Endometrial microvascular endothelial cells (primary cell): ENCODE measurements around the gene GGNBP2. TPM values are rescaled to one million over a fixed set of nuclear protein-coding genes. Genes with fewer than 3 reads are reported as not detected.
"Not testable (repeated sequence)": the region's sequence is repeated elsewhere in the genome, so short reads cannot be mapped to it uniquely, and the experiment has no call there.

Experiments
- in situ Hi-C: cut with HindIII; loops from 2 replicates; pipeline ENCODE4 v1.10.0; 2017; ENCODE audit warnings: low sequenced_read_pairs, low pct_unique_long_range_greater_than_20kb; ENCODE audit errors: inconsistent ontology term
- total RNA-seq: library from RNA; depleted of rRNA; stranded (reverse); fragments of >200 nt; gene quantifications from one replicate; pipeline ENCODE4 v1.2.3, GENCODE V29; 2015; ENCODE audit errors: inconsistent ontology term

The GGNBP2 gene, protein sequence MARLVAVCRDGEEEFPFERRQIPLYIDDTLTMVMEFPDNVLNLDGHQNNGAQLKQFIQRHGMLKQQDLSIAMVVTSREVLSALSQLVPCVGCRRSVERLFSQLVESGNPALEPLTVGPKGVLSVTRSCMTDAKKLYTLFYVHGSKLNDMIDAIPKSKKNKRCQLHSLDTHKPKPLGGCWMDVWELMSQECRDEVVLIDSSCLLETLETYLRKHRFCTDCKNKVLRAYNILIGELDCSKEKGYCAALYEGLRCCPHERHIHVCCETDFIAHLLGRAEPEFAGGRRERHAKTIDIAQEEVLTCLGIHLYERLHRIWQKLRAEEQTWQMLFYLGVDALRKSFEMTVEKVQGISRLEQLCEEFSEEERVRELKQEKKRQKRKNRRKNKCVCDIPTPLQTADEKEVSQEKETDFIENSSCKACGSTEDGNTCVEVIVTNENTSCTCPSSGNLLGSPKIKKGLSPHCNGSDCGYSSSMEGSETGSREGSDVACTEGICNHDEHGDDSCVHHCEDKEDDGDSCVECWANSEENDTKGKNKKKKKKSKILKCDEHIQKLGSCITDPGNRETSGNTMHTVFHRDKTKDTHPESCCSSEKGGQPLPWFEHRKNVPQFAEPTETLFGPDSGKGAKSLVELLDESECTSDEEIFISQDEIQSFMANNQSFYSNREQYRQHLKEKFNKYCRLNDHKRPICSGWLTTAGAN
- total RNA-seq = 19.8 TPM

DNA sequence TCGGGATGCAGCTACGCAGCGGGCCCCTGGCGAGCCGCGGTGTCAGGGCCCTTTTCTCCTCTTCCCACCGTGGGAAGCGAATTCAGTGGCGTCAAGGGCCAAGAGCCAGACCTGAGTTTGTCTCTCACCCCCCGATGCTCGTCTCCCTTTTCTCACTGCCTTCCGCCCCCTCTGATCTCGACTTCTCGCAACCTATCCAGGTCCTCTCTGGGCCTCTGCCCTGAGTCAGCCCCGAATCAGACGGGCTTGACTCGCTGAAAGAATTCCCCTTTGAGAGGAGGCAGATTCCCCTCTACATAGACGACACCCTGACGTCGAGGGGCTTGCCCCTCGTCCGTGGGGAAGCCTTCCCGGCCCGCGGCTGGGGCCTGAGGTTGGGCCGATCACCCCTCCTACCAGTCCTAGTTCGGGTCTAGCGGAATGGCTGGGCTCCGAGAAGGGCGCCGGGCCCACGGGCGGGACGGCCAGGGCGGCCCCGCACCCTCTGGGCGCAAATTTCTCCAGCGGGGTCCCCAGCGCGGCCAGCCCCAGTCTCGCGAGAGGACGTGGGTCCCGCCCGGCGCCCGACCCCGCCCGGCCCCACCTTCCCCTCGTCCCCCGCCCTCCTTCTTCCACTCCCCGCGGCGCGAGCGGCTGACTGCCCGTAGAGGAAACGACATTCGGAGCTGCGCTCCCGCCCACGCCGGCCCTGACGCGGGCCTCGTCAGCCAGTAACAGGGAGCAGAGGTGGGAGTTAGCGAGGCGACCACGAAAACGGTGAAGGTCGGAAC lies at the start of gene GGNBP2:
GGNBP2 (plus strand) TSS at position 613 of the 770 bp plus-strand sequence. CDS start 806 bp downstream, outside the sequence.
- in situ Hi-C loops = no loop called here

DNA sequence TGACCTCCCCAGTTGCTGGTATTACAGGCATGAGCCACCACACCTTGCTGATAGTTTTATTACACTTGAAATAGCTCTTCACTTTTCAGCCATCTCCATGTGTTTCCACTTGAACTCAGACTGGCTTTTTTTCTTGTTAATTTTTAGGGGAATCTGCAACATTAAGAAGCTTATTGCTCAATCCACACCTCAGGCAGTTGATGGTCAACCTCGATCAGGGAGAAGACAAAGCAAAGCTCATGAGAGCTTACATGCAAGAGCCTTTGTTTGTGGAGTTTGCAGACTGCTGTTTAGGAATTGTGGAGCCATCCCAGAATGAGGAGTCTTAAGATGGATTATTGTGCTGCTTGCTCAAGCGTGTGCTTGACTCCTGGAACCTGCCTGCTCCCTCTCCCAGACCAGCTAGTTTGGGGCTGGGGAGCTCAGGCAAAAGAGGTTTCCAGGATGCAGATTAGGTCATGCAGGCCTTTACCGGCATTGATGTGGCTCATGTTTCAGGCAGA lies 49.6 kb upstream of the GGNBP2 start:
- in situ Hi-C loops = no loop called here

DNA sequence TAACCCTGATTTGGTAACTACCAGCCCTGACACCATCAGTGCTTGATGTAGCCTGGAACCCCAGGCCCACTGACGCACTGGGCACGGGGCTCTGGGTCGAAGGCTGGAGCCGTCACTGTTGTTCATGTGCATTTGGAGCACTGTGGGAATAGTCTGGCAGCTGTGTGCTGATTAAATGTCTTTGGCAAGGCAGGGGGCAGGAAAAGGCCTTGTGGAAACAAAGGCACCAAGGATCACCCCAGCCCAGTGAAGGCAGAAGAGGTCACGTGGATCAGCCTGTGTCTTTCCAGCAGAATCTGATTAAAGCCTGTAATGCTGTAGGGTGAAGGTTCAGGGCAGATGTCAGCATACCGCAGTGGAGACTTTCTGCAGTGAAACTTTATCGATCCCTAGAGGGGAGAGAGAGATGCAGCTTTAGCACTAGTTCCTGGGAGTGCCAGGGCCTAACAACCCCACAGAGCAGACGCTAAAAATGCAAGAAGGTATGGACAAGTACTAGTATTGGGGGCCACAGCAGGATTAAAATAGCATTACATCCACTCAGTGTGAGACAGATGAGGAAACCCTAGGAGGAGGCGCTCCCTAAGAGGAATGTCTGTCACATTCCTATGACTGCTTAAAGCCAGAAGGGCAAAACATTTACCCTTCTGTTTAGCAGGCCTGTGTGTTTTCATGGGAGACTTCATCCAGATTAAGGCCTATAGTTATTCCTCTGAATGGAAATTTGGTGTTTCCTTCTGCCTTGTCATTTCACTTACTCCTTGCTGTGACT lies 48.5 kb upstream of the GGNBP2 start:
- in situ Hi-C loops = no loop called here

DNA sequence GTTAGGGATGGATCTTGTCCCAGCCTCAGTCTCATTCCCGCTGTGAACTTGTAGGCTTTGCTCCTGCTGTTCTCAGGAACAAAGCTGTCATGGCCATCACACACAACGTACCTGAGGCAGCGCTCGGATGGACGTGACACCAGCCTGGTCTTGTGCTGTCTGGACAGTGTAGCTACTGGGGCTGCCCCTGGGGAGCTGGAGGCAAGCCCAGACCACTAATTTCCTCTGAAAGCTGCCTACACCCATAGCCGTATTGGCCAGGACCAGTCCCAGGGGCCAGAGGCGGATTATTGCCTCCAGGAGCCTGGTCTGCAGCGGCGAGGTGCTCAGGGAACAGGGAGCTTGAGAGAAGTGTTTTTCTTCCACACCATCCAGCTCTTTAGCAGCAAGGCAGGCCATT lies 46.6 kb upstream of the GGNBP2 start:
- in situ Hi-C loops = no loop called here

DNA sequence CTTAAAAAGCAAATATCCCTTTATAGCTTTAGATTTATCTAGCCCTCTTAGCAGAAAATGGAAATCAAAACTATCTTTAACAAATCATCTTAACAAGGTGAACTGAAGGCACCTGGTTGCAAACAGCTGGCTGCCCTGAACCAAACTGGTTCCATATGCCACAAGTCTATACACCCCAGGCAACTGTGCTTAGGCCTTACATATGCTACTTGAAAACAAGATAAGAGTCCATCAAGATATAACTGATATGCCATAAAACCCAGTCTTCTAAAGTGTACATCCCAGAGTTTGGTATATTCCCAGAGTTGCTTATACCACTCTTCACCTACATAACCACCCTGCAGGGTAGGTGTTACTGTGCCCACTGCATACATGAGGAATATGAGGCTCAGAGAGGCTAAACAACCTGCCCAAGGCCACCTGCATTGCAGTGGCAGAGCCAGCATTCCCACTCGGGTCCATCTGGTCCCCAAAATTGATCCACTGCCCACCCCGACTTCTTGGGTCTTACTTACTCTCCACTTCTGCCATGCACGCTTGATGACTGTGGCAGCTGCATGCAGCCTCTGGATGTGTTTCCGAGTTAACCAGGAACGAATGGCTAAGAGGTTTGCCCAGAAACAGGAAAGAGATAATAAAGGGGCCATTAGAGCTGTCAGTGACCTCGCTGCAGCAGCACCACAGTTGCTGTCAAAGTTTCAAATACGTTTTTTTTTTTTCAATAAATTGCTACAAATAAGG lies 46.0 kb upstream of the GGNBP2 start:
- in situ Hi-C loops = no loop called here

DNA sequence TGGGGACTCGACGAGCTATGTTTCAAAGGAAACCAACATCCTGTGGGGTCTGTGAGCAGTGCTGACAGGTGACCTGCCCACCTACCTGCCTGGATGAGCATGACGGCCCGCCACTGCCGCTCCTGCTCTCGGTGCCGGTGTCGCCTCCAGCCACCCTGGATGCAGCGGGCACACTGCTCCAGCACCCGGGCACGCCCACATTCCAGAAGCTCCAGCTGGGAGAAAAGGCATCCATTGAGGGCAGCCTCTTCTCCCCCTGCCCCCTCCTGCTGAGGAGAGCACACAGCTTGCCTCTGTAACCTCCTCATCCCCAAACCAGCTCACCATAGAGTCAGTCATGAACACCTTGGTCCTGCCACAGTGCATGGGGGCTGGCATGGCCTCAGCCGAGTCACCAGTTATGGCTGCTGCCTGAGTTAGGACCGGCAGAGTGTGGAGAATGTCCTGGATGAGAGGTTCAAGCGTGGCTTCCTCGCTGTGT lies 43.9 kb upstream of the GGNBP2 start:
- in situ Hi-C loops = no loop called here

DNA sequence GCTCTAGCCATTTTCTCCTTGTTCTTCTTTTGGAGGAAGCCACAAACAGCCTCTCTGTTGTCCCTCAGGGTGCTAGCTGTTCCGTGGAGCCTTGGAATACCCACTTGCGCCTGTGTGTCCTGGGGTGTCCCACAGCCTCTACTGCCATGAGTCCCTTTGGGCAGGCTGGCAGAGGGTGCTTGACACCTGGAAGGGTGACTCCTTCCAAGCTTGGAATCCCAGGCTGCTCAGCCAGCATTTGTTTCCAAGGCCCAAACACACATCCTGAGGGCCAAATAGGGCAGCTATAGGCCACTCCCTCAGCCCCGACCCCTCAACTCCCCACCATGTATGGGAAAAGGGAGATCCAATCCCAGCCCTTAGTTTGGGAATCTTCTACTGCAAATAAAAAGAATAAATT lies 43.4 kb upstream of the GGNBP2 start:
- in situ Hi-C loops = no loop called here

DNA sequence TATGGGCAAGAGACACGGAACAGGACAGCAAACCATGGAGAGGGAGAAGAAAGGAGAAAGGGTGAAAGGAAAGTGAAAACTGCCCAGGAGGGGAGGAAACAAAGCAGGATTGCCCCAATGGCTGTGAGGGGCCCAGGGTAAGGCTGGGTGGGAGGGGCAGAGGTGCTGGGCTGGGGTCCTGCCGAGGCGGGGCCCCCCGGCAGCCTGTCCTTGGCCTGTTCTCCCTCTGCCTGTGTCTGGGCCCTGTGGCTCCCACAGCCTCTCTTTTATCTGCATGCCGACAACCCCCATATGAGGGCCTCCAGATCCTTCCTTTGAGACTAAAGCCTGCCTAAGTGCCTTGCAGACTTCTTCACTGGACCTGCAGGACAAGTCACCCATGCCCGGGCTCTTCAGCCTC lies 42.8 kb upstream of the GGNBP2 start:
- in situ Hi-C loops = no loop called here

DNA sequence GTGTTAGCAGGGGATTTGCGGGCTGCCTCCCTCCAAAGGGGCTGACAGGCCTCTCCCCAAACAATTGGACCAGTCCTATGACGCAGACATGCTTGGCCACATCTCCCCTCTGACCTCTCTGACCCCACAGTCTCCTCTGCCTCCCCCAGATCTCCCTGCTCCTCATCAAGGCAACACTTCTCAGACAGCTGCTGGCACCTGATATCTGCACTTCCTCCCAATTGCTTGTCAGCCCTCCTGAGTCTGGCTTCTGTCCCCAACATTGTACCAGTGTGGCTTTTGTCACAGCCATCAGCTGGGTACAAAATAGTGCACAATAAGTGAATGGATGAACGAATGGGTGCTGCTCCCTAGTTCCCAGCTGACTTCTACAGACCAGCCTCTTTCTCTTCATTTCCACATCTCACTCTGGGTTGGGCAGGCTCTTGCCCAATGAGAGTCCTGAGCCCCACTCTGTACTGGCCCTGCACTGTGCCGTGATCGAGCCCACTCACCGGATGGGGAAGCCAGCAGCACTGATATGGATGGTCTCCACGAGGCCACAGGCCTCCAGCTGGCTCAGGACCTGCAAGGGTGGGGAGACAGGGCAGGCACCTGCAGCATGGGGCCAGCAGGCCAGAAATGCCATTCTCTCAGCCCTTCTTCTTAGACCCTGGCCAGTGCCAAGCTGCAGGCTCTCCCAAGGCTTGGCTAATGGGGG lies 41.1 kb upstream of the GGNBP2 start:
- in situ Hi-C loops = no loop called here

DNA sequence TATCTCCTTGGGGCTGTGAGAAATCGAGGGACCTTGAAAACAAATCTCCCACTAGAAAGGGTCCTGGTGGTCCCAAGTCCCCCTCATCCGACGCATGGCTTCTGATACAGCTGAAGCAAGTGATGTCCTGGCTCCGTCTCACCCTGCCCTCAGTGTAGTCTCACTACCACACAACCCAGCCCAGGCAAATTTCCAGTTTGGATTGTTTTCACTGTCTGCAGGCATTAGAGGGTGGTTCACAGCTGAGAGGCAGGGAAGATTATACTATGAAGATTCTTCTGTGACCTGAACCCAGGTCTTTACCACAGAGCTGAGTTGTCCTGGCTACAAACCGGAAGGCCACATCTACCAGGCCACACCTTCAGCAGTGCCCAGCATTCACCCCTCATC lies 40.6 kb upstream of the GGNBP2 start:
- in situ Hi-C loops = no loop called here

DNA sequence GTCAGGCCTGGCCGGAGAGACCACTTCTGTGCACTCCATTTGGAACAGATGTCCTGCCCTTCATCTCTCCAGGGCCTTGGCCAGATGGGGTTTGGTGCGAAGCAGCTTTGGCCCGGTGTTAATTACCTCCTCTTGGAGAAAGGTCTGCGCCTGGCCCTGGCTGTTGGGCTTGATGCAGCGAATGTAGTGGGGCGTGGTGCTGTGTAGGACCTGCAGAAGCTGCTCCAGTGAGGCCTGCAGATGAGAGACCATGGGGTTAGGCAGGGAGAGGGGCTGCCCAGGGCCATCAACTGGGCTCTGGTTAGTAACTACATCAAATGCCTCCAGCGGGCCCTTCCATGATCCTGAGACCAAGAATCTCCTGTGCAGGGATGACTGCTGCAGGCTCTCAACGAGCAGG lies 39.5 kb upstream of the GGNBP2 start:
- in situ Hi-C loops = no loop called here

DNA sequence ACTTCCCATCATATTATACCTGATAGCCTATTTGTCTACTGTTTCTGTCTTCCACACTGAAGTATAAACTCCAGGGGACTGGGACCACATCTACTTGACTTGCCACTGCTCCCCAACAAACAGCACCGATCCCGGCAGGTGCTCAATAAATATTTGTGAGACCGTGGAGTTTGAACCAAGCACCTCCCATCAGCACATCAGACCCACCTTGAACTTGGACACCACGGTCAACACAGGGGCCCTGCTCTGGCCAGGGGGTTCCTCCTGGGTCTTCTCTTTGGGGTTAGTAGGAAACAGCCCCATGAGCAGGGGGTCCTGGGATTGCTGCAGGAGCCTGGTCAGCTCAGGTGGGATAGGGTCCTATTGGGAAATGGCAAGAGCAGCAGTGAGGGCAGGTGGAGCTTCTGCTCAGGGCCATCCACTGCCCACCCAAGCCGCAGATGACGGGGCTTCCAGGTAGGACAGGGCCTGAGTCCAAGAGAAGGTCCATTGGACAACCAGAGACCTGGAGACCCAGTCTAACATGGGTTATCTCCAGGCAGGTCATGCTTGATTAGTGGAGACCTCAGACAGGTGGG lies 38.4 kb upstream of the GGNBP2 start:
- in situ Hi-C loops = no loop called here

DNA sequence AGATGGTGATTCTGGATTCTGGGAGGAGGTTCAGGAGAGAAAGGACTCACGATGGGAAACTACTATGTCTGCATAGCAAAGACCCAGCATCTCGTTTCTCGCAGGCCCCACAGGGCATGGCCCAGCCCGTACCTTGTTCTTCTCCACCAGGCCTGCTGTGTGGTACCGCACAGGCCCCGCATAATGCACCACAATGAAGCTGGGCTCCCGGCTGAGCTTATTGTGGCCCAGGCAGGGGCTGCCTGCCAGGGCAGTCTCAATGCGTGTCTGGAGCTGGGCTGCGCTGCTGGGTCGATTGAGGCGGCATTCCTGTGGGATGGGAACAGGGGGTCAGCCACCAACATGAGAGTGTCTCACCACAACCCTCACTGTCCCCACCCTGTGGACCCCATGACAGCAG lies 37.9 kb upstream of the GGNBP2 start:
- in situ Hi-C loops = no loop called here

DNA sequence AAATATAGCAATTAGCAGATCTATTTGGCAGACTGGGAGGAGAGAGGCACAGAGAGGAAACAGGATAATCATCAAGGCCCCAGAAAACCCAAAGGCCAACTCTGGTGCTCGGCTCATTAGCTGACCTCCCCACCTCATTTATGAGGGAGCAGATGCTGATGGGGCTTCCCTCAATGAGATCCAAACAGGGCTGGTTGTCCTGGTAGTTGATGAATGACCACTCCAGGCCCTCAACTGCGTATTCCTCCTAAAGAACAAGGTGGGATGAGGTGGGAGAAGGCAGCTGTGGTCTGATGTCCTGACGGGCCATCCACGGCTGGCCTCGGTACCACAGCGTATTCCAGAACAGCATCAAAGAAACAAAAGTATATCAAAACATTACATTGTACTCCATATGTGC lies 37.5 kb upstream of the GGNBP2 start:
- in situ Hi-C loops = no loop called here

DNA sequence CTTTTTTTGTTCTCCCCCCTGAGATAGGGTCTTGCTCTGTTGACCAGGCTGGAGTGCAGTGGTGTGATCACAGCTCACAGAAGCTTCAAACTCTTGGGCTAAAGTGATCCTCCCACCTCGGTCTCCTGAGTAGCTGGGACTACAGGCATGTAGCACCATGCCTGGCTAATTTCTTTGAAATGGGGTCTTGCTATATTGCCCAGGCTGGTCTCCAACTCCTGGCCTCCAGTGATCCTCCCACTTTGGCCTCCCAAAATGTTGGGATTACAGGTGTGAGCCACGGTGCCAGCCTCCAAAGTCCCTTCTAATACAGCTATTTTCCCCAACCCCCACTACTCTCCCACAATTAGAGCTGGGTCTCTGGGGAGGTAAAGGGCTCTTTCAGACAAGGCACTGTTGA lies 36.3 kb upstream of the GGNBP2 start:
- in situ Hi-C loops = not testable (repeated sequence)

DNA sequence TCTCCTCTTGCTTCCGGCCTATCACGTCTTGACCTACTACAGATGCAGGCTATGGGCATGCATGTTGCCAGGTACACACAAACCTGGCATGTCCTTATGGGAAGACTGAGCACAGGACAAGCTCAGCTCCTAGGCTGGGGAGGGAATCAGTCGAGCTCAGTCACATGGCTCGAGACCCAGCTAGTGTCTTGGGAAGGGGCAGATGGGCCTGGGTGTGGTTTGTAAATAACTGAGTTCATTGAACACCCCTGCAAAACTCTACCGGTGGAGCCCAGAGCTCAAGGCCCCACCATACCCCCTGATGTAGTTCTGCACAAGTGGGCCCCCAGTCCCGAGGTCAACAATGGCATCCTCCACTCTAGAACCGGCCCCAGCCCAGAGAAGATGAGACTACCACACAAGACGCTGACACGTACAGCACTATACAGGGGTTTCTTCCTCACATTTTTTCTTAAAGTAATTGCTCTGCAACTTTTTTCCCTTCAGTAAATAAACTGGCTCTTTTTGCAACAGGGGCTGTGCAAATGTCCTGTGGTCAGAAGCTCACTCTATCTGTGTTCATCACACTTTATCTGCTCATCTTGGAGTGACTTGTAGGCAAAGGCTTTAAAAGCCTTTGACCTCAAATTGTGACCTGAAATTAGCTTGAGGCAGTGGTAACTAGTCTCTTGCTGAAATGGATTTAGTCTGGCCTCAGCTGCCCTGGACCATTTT lies 35.3 kb upstream of the GGNBP2 start:
- in situ Hi-C loops = no loop called here

DNA sequence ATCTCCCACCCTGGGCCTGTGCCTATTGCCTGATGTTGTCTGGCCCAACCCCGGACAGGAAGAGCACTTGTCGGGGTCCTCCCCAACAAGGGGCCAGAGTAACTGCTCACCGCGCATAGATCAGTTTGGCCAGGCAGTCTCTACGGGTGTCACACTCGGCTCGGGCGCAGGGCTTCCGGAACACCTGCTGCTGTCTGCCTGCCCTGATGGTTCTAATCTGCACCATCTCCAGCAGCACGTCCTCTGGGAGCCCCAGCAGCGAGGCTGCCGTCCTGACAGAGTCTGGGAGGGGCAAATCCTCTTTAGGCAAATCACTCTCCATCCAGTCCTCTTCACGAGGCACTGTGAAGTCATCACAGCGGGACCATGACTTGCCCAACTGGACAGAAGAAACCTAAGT lies 34.1 kb upstream of the GGNBP2 start:
- in situ Hi-C loops = no loop called here
